Tibial nerve (tissue), 3 donors: Measurements from ENCODE around the gene DNAH3.

Source experiments
- CTCF ChIP-seq, 5 experiments: fragments of 200-600 bp in 3 of 5; fragments of 450-650 bp in 2 of 5; sonication (generic) in 3 of 5; IDR thresholded peaks; one replicate each; pipeline ENCODE4 v1.5.1; 2016 to 2019; ENCODE audit warnings: antibody characterized with exemption in 5 of 5, mild to moderate bottlenecking in 3 of 5, moderate library complexity in 2 of 5
- POLR2A ChIP-seq, 2 donors: fragments of 450-650 bp; IDR thresholded peaks; one replicate each; pipeline ENCODE4 v1.6.1; 2017; ENCODE audit warnings: antibody characterized with exemption in 2 of 2, mild to moderate bottlenecking in 2 of 2, moderate library complexity in 2 of 2

GRCh38 chr16:20897253-20897897 lies 253.3 kb downstream of the DNAH3 start:
- TF ChIP-seq CTCF (IDR thresholded peaks at IDR 0.05): no peak
- no peak for TF ChIP-seq POLR2A (IDR thresholded peaks at IDR 0.05)
